Measurements from ENCODE around the gene TBC1D5. TPM values are rescaled to one million over a fixed set of nuclear protein-coding genes. Genes with fewer than 3 reads are reported as not detected.
"Not testable (repeated sequence)": the region's sequence is repeated elsewhere in the genome, so short reads cannot be mapped to it uniquely, and the experiment has no call there.

The TBC1D5 gene
- total and polyA plus RNA-seq, 5 donors from 2014 or later = 27.6 to 61.6 (median 36.4) TPM

GRCh38 chr3:17508180-17508752 lies 234.2 kb downstream of the TBC1D5 start:
- H3K9me3 Mint-ChIP-seq = no peaks in the 10 kb centered on the region
- H3K27me3 Mint-ChIP-seq = no peaks in the 10 kb centered on the region
- Histone ChIP-seq H3K4me1 (ENCODE audit: control insufficient read depth, insufficient read depth, low read length, poor library complexity, severe bottlenecking) (no peaks in the 10 kb centered on the region), H3K27ac (ENCODE audit: insufficient read depth, low read length, poor library complexity, severe bottlenecking) (no peak overlapping the region), H3K36me3 (ENCODE audit: control insufficient read depth, insufficient read depth, low read length) (no peaks in the 10 kb centered on the region), H3K27me3 (ENCODE audit: control insufficient read depth, insufficient read depth, low read length) (no peaks in the 10 kb centered on the region), H3K9me3 (ENCODE audit: control insufficient read depth in 2 of 2, low read length in 2 of 2) (no peaks in the 10 kb centered on the region), H3K4me3 (ENCODE audit: low read depth, low read length) (no peak overlapping the region)
- H3K4me3 Mint-ChIP-seq = no peak overlapping the region
- ATAC-seq (ENCODE audit: low read depth in 2 of 2) (no peak), DNase-seq (no peak)
- H3K27ac Mint-ChIP-seq = no peak overlapping the region
- peaks cover 0 to 1% (median 0%) of the 10 kb centered on the region in 4 donors for H3K4me1 Mint-ChIP-seq
- H3K36me3 Mint-ChIP-seq = peaks cover 6% of the 10 kb centered on the region

DNA sequence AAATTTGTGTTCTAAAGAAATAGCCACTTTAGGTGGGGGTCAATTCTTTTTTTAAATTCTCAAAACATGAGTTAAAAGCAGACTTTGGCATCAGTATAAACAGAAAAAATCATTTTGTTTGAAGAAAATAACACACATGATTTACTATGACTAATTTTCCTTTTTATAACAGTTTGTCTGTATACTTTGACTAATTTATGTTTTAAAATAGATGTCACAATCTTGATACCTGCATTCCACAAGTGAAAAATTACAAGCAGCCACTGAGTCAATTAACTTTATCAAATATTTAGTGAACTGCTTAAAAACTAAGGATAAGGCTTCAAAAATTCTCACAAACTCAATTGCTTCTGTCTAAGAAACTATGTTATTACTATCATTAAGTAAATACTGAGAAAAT lies 235.0 kb downstream of the TBC1D5 start:
- H3K27ac Mint-ChIP-seq = no peak overlapping the region
- no peaks in the 10 kb centered on the region for H3K9me3 ChIP-seq (ENCODE audit: control insufficient read depth in 2 of 2, low read length in 2 of 2)
- DNase-seq (no peak), ATAC-seq (ENCODE audit: low read depth in 2 of 2) (no peak)
- no peak overlapping the region for H3K27ac ChIP-seq (ENCODE audit: insufficient read depth, low read length, poor library complexity, severe bottlenecking)
- no peaks in the 10 kb centered on the region for H3K4me1 ChIP-seq (ENCODE audit: control insufficient read depth, insufficient read depth, low read length, poor library complexity, severe bottlenecking)
- no peaks in the 10 kb centered on the region for H3K9me3 Mint-ChIP-seq
- peaks cover 6% of the 10 kb centered on the region for H3K36me3 Mint-ChIP-seq
- no peaks in the 10 kb centered on the region for H3K27me3 Mint-ChIP-seq
- H3K27me3 ChIP-seq (ENCODE audit: control insufficient read depth, insufficient read depth, low read length) = no peaks in the 10 kb centered on the region
- H3K4me1 Mint-ChIP-seq = peaks cover 0 to 1% (median 0%) of the 10 kb centered on the region in 4 donors
- peaks cover 3% of the 10 kb centered on the region for H3K36me3 ChIP-seq (ENCODE audit: control insufficient read depth, insufficient read depth, low read length)
- no peak overlapping the region for H3K4me3 Mint-ChIP-seq
- no peak overlapping the region for H3K4me3 ChIP-seq (ENCODE audit: low read depth, low read length)

DNA sequence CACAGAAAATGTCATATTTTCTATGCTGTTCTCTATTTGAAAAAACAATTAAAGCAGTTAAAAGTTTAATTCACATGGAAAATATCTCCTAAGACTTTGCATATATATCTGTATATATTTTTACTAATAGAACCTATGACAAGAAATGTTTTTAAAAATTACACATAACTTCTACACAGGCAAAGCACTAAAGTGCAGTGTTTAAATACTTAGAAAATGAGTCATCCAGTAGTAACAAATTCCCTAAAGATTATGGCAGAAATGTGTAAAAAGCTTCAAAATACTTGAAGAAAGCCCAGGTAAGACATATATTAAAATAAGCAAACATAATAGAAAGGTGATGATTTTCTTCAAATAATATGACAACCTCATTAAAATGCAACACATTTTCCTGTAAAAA lies 236.6 kb downstream of the TBC1D5 start:
- peaks cover 3% of the 10 kb centered on the region for H3K36me3 ChIP-seq (ENCODE audit: control insufficient read depth, insufficient read depth, low read length)
- ATAC-seq (ENCODE audit: low read depth in 2 of 2) (no peak), DNase-seq (no peak)
- no peak overlapping the region for H3K27ac ChIP-seq (ENCODE audit: insufficient read depth, low read length, poor library complexity, severe bottlenecking)
- H3K9me3 Mint-ChIP-seq = no peaks in the 10 kb centered on the region
- no peak overlapping the region for H3K4me3 ChIP-seq (ENCODE audit: low read depth, low read length)
- peaks cover 0 to 1% (median 0%) of the 10 kb centered on the region in 4 donors for H3K4me1 Mint-ChIP-seq
- no peaks in the 10 kb centered on the region for H3K27me3 Mint-ChIP-seq
- H3K9me3 ChIP-seq (ENCODE audit: control insufficient read depth in 2 of 2, low read length in 2 of 2) = no peaks in the 10 kb centered on the region
- no peaks in the 10 kb centered on the region for H3K27me3 ChIP-seq (ENCODE audit: control insufficient read depth, insufficient read depth, low read length)
- no peaks in the 10 kb centered on the region for H3K4me1 ChIP-seq (ENCODE audit: control insufficient read depth, insufficient read depth, low read length, poor library complexity, severe bottlenecking)
- no peak overlapping the region for H3K4me3 Mint-ChIP-seq
- peaks cover 6% of the 10 kb centered on the region for H3K36me3 Mint-ChIP-seq
- no peak overlapping the region for H3K27ac Mint-ChIP-seq

DNA sequence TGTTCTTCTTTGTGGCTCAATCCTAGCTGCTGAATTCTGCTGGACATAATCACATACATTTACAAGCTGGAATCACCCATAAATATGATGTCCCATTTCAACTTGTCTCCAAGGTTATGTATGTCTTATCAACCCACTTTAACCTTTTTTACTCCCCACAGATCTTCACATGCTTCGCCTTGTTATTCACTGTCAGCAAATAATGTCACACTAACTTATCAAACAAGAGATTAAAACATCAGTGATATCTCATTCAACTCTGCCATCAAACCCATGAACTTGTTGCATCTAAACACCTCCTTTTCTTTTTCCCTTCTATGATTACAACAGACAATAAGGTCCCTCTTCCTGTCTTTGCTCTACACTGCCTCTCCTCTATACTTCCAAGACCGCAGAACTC lies 240.7 kb downstream of the TBC1D5 start:
- no peaks in the 10 kb centered on the region for H3K27me3 ChIP-seq (ENCODE audit: control insufficient read depth, insufficient read depth, low read length)
- Mint-ChIP-seq H3K9me3 (no peaks in the 10 kb centered on the region), H3K36me3 (peaks cover 11% of the 10 kb centered on the region), H3K4me1 (no peaks in the 10 kb centered on the region), H3K27me3 (no peaks in the 10 kb centered on the region), H3K4me3 (no peak overlapping the region), H3K27ac (no peak overlapping the region)
- no peak overlapping the region for H3K27ac ChIP-seq (ENCODE audit: insufficient read depth, low read length, poor library complexity, severe bottlenecking)
- H3K9me3 ChIP-seq (ENCODE audit: control insufficient read depth in 2 of 2, low read length in 2 of 2) = no peaks in the 10 kb centered on the region
- peaks cover 3% of the 10 kb centered on the region for H3K36me3 ChIP-seq (ENCODE audit: control insufficient read depth, insufficient read depth, low read length)
- no peaks in the 10 kb centered on the region for H3K4me1 ChIP-seq (ENCODE audit: control insufficient read depth, insufficient read depth, low read length, poor library complexity, severe bottlenecking)
- DNase-seq (no peak), ATAC-seq (ENCODE audit: low read depth in 2 of 2) (no peak)
- H3K4me3 ChIP-seq (ENCODE audit: low read depth, low read length) = no peak overlapping the region

DNA sequence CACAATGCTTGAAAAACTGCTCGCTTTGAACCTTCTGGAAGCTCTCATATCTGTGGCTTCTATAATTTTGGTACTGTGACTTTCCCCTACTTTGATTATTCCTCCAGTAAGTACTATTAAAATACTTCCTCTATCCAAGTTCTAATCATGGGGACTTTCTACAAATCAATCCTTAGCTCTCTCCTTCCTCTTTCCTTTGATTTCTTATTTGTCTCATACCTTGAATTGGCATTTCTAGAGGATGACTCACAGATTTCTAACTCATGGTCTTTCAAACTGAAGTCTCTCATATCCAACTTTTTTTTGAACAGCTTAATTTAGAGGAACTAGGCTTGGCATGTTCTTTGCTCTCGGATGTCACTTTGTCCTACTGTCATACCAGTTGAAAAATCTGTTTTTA lies 241.8 kb downstream of the TBC1D5 start:
- H3K27ac ChIP-seq (ENCODE audit: insufficient read depth, low read length, poor library complexity, severe bottlenecking) = no peak overlapping the region
- no peaks in the 10 kb centered on the region for H3K9me3 ChIP-seq (ENCODE audit: control insufficient read depth in 2 of 2, low read length in 2 of 2)
- no peak overlapping the region for H3K27ac Mint-ChIP-seq
- H3K4me1 Mint-ChIP-seq = peaks cover 0 to 4% (median 1%) of the 10 kb centered on the region in 4 donors
- ATAC-seq (ENCODE audit: low read depth in 2 of 2) (no peak), DNase-seq (no peak)
- no peak overlapping the region for H3K4me3 ChIP-seq (ENCODE audit: low read depth, low read length)
- H3K9me3 Mint-ChIP-seq = no peaks in the 10 kb centered on the region
- H3K4me3 Mint-ChIP-seq = no peak overlapping the region
- no peaks in the 10 kb centered on the region for H3K27me3 ChIP-seq (ENCODE audit: control insufficient read depth, insufficient read depth, low read length)
- no peaks in the 10 kb centered on the region for H3K27me3 Mint-ChIP-seq
- H3K36me3 Mint-ChIP-seq = peaks cover 17% of the 10 kb centered on the region
- H3K4me1 ChIP-seq (ENCODE audit: control insufficient read depth, insufficient read depth, low read length, poor library complexity, severe bottlenecking) = no peaks in the 10 kb centered on the region
- peaks cover 3% of the 10 kb centered on the region for H3K36me3 ChIP-seq (ENCODE audit: control insufficient read depth, insufficient read depth, low read length)

- DNase-seq (no peak), ATAC-seq (ENCODE audit: low read depth in 2 of 2) (no peak)
- Histone ChIP-seq H3K27ac (ENCODE audit: insufficient read depth, low read length, poor library complexity, severe bottlenecking) (no peak overlapping the region), H3K36me3 (ENCODE audit: control insufficient read depth, insufficient read depth, low read length) (peaks cover 3% of the 10 kb centered on the region), H3K9me3 (ENCODE audit: control insufficient read depth in 2 of 2, low read length in 2 of 2) (no peaks in the 10 kb centered on the region), H3K4me3 (ENCODE audit: low read depth, low read length) (no peak overlapping the region), H3K4me1 (ENCODE audit: control insufficient read depth, insufficient read depth, low read length, poor library complexity, severe bottlenecking) (no peaks in the 10 kb centered on the region), H3K27me3 (ENCODE audit: control insufficient read depth, insufficient read depth, low read length) (no peaks in the 10 kb centered on the region)
- Mint-ChIP-seq H3K27me3 (no peaks in the 10 kb centered on the region), H3K4me1 (peaks cover 0 to 4% (median 1%) of the 10 kb centered on the region in 4 donors), H3K9me3 (peaks cover 0 to 17% (median 1%) of the 10 kb centered on the region in 7 donors), H3K36me3 (peaks cover 32% of the 10 kb centered on the region), H3K27ac (no peak overlapping the region), H3K4me3 (no peak overlapping the region)
Measured at GRCh38 chr3:17494117-17494809, 248.2 kb downstream of the TBC1D5 start.

DNA sequence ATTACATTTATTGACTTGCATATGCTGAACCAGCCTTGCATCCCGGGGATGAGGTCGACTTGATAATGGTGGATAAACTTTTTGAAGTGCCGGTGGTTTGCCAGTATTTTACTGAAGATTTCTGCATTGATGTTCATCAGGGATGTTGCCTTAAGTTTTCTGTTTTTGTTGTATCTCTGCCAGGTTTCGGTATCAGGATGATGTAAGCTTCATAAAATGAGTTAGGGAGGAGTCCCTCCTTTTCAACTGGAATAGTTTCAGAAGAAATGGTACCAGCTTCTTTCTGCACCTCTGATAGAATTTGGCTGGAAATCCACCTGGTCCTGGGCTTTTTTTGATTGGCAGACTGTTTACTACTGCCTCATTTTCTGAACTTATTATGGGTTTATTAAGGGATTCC lies 250.8 kb downstream of the TBC1D5 start:
- Histone ChIP-seq H3K4me1 (ENCODE audit: control insufficient read depth, insufficient read depth, low read length, poor library complexity, severe bottlenecking) (no peaks in the 10 kb centered on the region), H3K36me3 (ENCODE audit: control insufficient read depth, insufficient read depth, low read length) (peaks cover 3% of the 10 kb centered on the region), H3K9me3 (ENCODE audit: control insufficient read depth in 2 of 2, low read length in 2 of 2) (peaks cover 0 to 4% of the 10 kb centered on the region in 2 experiments), H3K27ac (ENCODE audit: insufficient read depth, low read length, poor library complexity, severe bottlenecking) (no peak overlapping the region), H3K27me3 (ENCODE audit: control insufficient read depth, insufficient read depth, low read length) (no peaks in the 10 kb centered on the region), H3K4me3 (ENCODE audit: low read depth, low read length) (no peak overlapping the region)
- DNase-seq (no peak), ATAC-seq (ENCODE audit: low read depth in 2 of 2) (no peak)
- H3K9me3 Mint-ChIP-seq = peaks cover 0 to 22% (median 5%) of the 10 kb centered on the region in 7 donors
- H3K36me3 Mint-ChIP-seq = peaks cover 31% of the 10 kb centered on the region
- H3K4me1 Mint-ChIP-seq = peaks cover 0 to 4% (median 1%) of the 10 kb centered on the region in 4 donors
- H3K27ac Mint-ChIP-seq = no peak overlapping the region
- H3K27me3 Mint-ChIP-seq = no peaks in the 10 kb centered on the region
- no peak overlapping the region for H3K4me3 Mint-ChIP-seq

- H3K4me3 ChIP-seq (ENCODE audit: low read depth, low read length); H3K9me3 ChIP-seq (ENCODE audit: control insufficient read depth in 2 of 2, low read length in 2 of 2); DNase-seq; H3K4me1 ChIP-seq (ENCODE audit: control insufficient read depth, insufficient read depth, low read length, poor library complexity, severe bottlenecking); H3K4me1 Mint-ChIP-seq; H3K27me3 Mint-ChIP-seq; ATAC-seq (ENCODE audit: low read depth in 2 of 2); H3K36me3 ChIP-seq (ENCODE audit: control insufficient read depth, insufficient read depth, low read length); H3K27ac ChIP-seq (ENCODE audit: insufficient read depth, low read length, poor library complexity, severe bottlenecking); H3K4me3 Mint-ChIP-seq; H3K27ac Mint-ChIP-seq; H3K27me3 ChIP-seq (ENCODE audit: control insufficient read depth, insufficient read depth, low read length): not testable (repeated sequence)
- H3K9me3 Mint-ChIP-seq = peaks cover 0 to 22% (median 5%) of the 10 kb centered on the region in 7 donors
- peaks cover 35% of the 10 kb centered on the region for H3K36me3 Mint-ChIP-seq
Measured at GRCh38 chr3:17491190-17491589, 251.2 kb downstream of the TBC1D5 start.

All from CD4-positive, CD25-positive, alpha-beta regulatory T cell (primary cell).